HG03521 (cell line): ENCODE measurements around the gene PABPC3.

Experiments used
- ATAC-seq: cut with Tn5 transposase; IDR thresholded peaks from one replicate; pipeline ENCODE4 v1.9.1; 2021; ENCODE audit warnings: mild to moderate bottlenecking, moderate library complexity; ENCODE audit not compliant: unreplicated experiment

PABPC3 gene

DNA sequence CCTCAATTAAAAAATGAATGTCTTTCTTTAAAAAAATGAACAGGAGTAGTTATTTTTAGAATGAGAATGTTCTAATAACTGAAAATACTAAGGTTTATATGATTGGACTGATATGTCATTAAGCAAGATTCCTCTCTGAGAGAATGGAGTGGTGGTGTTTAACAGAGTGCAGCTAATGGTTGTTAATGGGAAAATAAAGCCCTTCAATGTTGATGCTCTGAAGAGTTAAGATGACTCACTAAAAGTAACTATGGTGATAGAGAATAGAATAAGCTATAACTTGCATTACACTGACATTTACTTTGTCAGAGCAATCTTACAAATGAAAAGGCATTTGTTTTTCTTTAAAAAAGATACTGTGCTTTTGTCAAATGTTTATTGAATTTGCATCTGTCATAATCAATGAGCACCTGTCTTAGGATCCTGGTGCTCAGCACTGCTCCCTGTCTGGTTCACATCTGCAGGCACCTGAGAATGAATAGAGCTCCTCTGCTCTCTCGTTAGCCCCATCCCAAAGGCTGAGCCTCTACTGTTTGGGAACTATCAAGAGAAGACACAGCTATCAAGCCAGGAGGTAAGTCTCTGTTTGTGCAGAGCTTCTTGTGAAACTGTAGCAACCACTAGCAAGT lies 15.1 kb downstream of the PABPC3 start:
- no peak for ATAC-seq

DNA sequence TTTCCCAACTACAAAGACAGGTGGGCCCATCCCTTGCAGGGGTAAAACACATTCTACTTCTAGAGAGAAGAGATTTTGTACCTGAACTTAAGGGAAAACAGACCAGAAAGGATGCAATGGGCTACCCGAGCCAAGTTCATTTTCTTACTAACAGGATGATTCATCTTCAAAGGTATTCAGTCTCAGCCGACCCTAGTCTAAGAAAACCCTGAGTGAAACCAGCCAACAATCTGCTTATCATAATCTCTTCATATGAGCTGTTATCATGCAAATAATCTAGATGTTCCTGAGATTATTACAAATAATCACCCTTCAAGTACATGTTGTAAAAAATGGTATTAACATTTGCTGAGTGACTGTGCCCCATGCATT lies 15.6 kb downstream of the PABPC3 start:
- no peak for ATAC-seq

DNA sequence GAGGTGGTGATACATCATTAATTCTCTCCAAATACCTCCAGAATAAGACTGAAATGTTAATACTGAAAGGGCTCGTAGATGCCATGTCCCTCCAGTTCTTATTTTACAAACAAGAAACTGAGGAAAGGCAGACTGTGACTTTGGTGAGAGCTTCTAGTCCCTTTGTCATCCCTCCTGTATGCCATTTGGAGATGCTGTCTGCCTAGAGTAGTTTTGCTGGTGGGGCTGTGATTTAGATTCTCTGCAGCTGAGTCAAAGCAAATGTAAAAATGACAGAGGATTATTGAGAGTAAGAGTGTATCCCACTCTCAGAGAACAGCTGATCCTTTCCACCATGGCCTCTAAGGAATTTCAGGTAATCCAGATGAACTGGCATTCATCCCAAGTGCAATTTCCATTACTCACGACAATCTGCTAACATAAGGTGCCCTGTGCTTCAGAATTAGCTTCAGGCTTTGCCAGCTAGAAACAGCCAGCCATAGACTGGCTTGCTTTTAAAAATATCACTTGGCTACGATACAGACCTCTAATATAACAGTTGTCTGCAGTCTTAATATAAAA lies 16.8 kb downstream of the PABPC3 start:
- ATAC-seq = no peak

DNA sequence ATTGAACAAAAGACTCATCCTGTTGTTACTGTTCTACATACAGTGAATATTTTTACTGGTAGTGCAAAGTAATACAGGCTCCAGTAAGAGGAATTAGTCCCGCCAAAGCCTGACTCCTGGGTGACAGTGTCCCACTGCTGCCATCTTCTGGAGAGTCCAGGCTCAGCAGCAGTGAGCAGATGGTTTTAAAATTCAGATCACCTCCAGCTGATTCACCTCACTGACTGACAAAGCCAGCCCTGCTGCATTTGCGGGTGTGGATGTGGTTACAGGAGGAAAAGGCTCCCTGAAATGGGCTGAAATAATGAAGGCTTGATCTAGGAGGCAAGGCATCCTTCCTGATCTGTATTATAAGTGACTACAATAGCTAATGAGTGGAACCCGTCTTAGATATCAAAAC lies 18.3 kb downstream of the PABPC3 start:
- ATAC-seq = no peak

DNA sequence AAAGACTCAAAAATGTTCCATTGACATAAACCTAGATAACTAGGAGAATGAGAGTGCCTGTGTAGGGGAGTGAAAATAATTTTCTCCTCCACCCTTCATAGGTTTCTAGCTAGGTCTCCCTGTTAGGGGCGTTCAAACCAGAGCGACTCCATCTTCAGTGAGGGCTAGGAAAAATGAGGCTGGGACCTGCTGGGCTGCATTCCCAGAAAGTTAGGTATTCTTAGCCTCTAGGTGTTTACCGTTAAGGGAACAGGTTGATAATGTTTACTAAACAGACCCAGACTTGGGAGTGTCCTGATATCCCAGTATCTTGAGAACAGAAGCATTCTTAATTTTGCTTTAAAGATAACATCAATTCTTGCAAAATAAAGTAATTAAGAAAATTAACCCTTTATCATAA lies 20.1 kb downstream of the PABPC3 start:
- ATAC-seq = no peak

DNA sequence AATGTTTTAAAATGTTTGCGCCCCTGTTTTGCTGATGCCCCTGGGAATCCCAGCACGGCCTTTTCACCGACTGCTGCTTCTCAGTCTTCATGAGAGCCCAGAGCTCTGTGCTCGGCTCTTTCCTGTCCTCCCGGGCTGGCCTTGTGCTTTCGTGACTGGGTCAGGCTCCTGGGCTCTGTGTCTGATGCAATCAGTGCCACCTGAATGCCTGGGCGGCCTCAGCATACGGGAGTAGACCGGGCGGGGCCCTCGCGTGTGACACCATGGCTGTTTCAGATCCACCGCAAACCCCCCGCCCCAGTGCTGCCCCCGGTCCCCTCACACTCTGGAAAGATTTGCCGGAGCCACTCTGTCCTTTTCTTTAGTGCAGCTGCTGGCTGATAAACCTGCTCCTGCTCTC lies 21.4 kb downstream of the PABPC3 start:
- no peak for ATAC-seq

DNA sequence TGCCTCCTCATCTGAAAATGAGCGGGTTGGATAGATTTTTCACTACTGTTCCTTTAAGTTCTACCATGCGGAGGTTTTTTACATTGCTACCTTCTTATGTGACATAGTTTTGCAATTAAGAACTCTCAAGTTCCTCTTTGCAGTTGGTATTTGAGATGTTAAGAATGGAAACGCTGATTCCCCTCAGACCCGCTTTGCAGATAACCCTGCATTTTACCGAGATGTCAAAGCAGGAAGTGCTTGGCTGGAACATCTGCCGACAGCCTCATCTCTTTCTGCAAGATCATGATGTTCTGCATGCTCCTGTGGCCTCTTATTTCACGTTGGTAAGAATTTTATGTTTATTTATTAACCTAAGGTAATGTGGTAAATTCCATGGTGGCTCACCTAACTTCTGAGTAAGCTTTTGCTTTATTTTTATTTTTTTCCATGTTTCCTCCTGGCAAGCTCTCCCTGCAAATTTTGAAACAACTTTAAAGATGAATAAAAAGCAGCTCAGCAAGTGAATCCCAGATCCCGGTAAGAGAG lies 22.5 kb downstream of the PABPC3 start:
- ATAC-seq = no peak

DNA sequence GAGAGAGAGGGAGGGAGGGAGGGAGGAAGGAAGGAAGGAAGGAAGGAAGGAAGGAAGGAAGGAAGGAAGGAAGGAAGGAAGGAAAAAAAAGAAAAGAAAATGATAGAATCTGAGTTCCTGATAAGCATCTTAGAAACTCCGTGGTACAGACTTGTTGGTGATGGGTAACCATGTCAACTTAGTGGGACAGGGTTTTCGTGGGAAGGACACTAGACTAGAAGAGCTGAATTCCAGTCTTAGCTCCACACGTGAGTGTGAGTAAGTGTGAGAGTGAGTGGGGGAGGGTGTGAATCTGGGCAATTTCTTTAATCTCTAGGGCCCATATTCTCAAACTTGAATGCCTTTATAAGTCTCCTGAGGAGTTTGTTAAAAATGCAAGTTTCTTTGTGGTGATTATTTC lies 35.0 kb downstream of the PABPC3 start:
- no peak for ATAC-seq

DNA sequence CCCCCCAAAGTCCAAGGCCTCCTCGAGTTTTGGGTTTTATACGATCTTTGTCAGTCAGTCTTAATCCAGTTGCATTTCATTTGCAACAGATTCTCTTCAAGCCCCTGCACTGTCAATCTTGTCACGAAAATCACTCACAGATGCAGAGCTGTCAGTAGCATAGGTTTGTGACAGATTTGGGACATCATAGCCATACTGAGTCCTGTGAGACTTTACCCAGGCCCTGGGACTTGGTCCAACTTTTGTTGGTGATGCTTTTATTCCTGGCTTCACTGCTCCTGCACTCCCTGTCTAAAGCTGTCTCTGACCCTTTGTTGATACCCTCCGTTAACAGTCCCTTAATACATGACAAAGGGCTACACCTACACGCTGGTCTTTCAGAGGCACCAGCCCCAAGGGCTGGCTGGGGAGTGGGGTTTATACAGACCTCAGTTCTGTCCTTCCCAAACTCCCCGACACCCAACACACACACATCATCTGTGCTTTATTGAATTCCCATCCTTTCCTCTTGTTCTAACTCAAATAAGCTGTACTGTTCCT lies 36.0 kb downstream of the PABPC3 start:
- no peak for ATAC-seq

DNA sequence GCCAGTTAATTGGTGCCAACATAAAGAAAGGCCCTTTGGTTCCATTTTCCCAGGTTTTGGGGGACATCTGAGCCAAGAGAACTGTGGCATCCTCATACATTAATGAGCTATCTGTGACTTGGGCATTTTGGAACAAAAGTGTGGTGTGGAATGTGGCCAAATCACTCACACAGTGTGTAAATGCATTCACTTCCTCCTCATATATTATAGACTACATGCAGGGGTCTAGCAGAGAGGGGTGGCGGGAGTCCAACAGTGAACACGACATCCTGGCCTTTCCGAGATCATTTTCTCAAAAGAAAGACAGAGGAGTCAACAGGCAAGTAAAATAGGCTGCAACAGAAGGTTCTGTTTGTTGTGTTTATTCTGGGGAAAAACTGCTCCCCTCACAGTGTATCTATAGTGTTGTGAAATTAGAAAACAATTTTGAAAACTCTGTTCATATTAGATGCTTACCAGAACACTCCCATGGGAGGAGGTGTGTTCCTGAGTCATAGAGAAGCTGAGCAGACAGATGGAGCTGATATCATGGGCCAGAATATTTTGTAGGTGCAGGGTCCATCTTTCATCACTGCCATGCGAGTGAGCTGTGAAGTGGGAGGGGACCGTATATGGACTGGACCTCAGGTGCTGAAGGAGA lies 36.9 kb downstream of the PABPC3 start:
- ATAC-seq = no peak

DNA sequence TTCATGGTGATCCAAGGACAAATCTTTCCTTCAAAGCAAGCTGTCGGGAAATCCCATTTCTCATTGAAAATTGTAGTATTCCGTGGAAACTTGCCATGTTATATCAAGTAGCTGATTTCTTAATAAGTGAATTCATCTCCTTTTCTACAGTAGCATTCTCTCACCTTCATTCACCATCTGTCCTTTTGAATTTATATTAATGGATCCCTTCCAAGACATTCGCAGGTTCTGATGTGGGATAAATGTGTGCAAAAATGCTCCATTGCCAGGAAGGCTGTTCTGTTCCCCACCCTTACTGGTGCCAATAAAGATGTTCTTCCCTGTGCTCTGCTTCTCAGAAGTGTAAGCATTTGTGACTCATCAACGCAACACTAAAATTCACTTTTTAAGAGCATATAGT lies 40.0 kb downstream of the PABPC3 start:
- no peak for ATAC-seq

DNA sequence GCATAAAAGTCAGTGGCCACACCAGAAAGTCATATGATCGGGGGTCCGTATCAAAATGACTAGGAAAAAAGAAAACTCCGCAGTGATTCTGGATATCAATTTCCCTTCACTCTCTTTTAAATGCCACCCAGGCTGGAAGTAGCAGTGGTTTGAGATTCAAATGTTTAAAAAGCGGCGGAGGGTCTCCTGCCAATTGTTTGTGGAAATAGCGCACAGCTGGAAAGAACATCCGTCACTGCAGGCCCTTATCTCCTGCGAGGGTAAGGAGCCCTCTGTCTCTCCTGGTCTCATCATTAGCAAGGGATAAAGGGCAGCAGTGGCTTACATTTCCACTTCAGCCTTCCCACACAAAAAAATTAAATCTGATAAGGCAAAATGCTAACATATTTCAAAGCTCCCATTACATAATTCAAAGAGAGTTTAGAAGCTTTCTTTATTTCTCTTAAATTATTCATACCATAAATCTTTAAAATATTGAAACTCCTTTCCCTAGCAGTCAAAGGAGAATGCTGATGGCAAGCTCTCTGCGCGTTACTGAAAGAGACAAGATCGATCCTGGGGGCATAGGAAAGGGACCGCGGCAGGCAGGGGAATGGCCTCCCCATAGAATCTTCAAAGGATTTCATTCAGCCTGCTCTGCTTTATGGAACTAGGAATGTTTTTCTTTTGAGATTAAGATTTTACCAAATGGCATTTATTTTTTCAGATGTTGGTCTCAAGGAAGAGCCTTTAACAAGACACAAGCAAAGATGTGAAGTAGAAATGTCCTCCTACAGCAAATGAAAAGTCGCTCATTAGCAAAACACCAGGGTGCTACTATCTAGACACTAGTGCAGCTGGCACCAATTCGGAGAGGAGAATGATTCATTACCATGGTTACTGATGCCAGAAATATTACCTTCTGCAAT lies 41.2 kb downstream of the PABPC3 start:
- ATAC-seq = no peak

DNA sequence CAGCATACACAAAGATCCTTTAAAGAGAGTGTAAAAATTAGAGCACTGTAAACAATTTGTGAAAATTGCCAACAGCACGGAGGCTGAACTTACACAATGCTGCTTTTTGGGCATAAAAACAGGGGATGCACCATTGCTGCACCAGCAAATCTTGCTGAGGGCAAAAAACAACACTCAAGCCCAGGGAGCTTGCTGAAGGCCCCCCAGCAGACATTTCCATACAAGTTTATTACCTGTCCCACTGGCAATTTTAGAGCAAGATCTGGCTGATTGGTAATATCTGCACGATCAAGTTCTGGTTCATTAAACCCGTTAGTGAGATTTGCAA lies 41.8 kb downstream of the PABPC3 start:
- ATAC-seq = no peak

DNA sequence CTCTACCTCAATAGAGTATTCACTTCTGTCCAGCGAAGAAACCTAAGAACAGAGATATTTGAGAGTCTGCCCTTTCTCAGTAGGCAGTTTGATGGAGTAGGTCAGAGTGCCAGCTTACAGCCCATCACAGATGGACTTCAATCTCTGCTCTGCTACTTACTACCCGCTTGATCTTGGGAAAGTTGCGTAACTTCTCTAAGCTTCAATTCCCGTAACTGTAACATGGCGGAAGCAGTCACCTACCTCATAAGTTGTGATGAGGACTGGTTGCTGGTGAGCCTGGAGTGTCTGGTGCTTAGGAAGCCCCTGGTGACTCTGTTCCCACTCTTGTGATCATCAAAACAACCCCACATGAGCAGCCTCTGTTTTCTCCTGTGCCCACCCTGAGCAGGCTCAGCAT lies 45.1 kb downstream of the PABPC3 start:
- no peak for ATAC-seq

DNA sequence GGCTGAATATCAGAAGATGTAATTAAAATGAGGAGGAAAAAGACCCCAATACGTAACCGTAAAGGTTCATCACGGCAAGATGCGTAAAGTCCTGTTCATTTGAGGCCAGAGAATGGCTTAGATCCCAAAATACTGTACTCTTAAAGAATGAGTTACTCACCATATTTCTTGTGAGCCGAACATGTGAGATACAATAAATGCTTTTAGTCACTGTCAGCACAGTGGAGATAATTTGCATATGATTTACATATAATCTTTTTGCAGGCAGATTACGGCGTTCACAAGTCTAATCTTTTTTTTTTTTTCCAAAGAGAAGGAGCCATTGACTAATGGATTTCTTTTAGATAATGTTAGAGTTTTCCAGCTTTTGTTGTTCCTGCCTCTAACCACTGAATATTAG lies 47.8 kb downstream of the PABPC3 start:
- ATAC-seq = no peak

DNA sequence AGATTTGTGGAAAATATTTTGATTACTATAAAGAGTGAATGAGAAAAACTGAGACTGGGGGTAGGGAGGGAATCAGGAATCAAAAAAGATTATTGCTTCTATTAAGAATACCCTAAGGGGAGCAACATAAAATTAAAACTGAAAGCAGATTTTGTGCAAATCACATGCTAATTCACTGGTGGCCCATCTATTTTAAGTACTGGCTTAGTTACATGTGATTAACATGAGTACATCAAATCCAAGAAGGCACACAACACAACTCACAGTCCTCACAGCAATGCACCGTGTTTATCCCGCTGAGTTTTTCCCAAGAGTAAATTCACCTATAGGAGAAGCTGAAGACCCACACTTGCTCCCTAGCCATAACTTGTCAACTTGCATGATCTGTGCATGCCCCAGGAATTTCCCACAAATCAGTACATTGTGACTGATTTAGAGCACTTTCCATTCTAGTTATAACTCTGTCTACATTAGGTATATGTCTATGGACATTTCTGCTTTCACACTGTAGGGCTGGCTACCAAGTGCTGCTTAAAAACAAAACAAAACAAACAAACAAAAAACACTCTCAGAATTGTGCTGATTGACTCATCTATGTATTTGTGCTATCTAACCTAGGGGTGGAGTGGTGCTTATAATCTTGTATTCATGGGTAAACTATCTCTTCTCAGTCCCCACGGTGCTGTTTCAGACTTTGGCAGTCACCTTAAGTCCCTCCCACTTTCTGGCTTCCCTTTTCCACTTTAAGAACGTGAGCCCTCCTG lies 51.9 kb downstream of the PABPC3 start:
- ATAC-seq = no peak

DNA sequence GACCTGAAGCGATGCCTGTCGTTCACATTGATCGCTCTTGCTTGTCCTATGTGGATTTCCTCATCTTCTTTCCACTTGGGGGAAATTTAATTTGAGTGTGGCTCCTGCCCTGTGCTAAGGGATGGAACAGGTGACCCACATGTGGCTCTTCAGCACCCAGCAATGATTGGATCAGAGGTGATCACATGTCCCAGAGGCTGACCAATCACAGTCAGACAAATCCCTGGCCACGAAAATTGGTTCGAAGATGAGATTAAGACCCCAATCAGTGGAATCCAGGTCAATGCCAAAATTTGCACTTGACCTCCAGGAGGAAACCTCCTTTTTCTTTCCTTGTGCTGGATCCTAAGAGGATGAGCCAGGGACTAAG lies 52.5 kb downstream of the PABPC3 start:
- ATAC-seq = no peak
